ENCODE data around the gene QPRT.

The QPRT gene

GRCh38 chr16:29658705-29659104, 20.3 kb upstream of the QPRT start:
- Histone ChIP-seq H3K27me3 (ENCODE audit: low read depth, low read length) (no peaks in the 10 kb centered on the region), H3K9ac (ENCODE audit: low read length) (no peak overlapping the region), H3K4me1 (ENCODE audit: low read length) (peaks cover 31% of the 10 kb centered on the region), H4K20me1 (ENCODE audit: insufficient read depth, low read length) (no peaks in the 10 kb centered on the region), H3K36me3 (replicated peaks; ENCODE audit: low read depth, low read length) (no peaks in the 10 kb centered on the region), H3K27ac (ENCODE audit: low read length) (no peak overlapping the region), H3K79me2 (ENCODE audit: low read length) (no peaks in the 10 kb centered on the region), H3K4me2 (ENCODE audit: low read length) (no peak overlapping the region), H3K9me3 (ENCODE audit: insufficient read depth, low read length) (no peaks in the 10 kb centered on the region), H3K4me3 (ENCODE audit: low read length) (no peak overlapping the region), H2AFZ (ENCODE audit: low read depth, low read length) (no peak overlapping the region)
- TF ChIP-seq, protein P1, sequence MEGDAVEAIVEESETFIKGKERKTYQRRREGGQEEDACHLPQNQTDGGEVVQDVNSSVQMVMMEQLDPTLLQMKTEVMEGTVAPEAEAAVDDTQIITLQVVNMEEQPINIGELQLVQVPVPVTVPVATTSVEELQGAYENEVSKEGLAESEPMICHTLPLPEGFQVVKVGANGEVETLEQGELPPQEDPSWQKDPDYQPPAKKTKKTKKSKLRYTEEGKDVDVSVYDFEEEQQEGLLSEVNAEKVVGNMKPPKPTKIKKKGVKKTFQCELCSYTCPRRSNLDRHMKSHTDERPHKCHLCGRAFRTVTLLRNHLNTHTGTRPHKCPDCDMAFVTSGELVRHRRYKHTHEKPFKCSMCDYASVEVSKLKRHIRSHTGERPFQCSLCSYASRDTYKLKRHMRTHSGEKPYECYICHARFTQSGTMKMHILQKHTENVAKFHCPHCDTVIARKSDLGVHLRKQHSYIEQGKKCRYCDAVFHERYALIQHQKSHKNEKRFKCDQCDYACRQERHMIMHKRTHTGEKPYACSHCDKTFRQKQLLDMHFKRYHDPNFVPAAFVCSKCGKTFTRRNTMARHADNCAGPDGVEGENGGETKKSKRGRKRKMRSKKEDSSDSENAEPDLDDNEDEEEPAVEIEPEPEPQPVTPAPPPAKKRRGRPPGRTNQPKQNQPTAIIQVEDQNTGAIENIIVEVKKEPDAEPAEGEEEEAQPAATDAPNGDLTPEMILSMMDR (IDR thresholded peaks at IDR 0.05; ENCODE audit: low read depth, low read length) = no peak
- TF ChIP-seq EZH2phosphoT487 (IDR thresholded peaks at IDR 0.05; ENCODE audit: low read depth) = no peak

GRCh38 chr16:29662000-29662728, 16.8 kb upstream of the QPRT start:
- no peak overlapping the region for H2AFZ ChIP-seq (ENCODE audit: low read depth, low read length)
- TF ChIP-seq, protein P1 (IDR thresholded peaks at IDR 0.05; ENCODE audit: low read depth, low read length) = no peak
- TF ChIP-seq EZH2phosphoT487 (IDR thresholded peaks at IDR 0.05; ENCODE audit: low read depth) = no peak
- no peaks in the 10 kb centered on the region for H3K9me3 ChIP-seq (ENCODE audit: insufficient read depth, low read length)
- no peaks in the 10 kb centered on the region for H3K79me2 ChIP-seq (ENCODE audit: low read length)
- H3K27me3 ChIP-seq (ENCODE audit: low read depth, low read length) = no peaks in the 10 kb centered on the region
- H3K36me3 ChIP-seq (replicated peaks; ENCODE audit: low read depth, low read length) = no peaks in the 10 kb centered on the region
- peaks cover 38% of the 10 kb centered on the region for H3K4me1 ChIP-seq (ENCODE audit: low read length)
- no peak overlapping the region for H3K9ac ChIP-seq (ENCODE audit: low read length)
- H3K27ac ChIP-seq (ENCODE audit: low read length) = peak overlapping the region; percentile 15
- H3K4me2 ChIP-seq (ENCODE audit: low read length) = peak overlapping the region; percentile 47
- no peaks in the 10 kb centered on the region for H4K20me1 ChIP-seq (ENCODE audit: insufficient read depth, low read length)
- H3K4me3 ChIP-seq (ENCODE audit: low read length) = no peak overlapping the region

- no peaks in the 10 kb centered on the region for H3K27me3 ChIP-seq (ENCODE audit: low read depth, low read length)
- H4K20me1 ChIP-seq (ENCODE audit: insufficient read depth, low read length) = no peaks in the 10 kb centered on the region
- no peak overlapping the region for H3K4me3 ChIP-seq (ENCODE audit: low read length)
- H3K79me2 ChIP-seq (ENCODE audit: low read length) = no peaks in the 10 kb centered on the region
- TF ChIP-seq, protein P1 (IDR thresholded peaks at IDR 0.05; ENCODE audit: low read depth, low read length) = no peak
- TF ChIP-seq EZH2phosphoT487 (IDR thresholded peaks at IDR 0.05; ENCODE audit: low read depth) = no peak
- no peaks in the 10 kb centered on the region for H3K36me3 ChIP-seq (replicated peaks; ENCODE audit: low read depth, low read length)
- peaks cover 41% of the 10 kb centered on the region for H3K4me1 ChIP-seq (ENCODE audit: low read length)
- H3K9ac ChIP-seq (ENCODE audit: low read length) = no peak overlapping the region
- H3K9me3 ChIP-seq (ENCODE audit: insufficient read depth, low read length) = no peaks in the 10 kb centered on the region
- no peak overlapping the region for H3K4me2 ChIP-seq (ENCODE audit: low read length)
- no peak overlapping the region for H3K27ac ChIP-seq (ENCODE audit: low read length)
- H2AFZ ChIP-seq (ENCODE audit: low read depth, low read length) = no peak overlapping the region
Observed at GRCh38 chr16:29662729-29663015, 16.3 kb upstream of the QPRT start.

DNA sequence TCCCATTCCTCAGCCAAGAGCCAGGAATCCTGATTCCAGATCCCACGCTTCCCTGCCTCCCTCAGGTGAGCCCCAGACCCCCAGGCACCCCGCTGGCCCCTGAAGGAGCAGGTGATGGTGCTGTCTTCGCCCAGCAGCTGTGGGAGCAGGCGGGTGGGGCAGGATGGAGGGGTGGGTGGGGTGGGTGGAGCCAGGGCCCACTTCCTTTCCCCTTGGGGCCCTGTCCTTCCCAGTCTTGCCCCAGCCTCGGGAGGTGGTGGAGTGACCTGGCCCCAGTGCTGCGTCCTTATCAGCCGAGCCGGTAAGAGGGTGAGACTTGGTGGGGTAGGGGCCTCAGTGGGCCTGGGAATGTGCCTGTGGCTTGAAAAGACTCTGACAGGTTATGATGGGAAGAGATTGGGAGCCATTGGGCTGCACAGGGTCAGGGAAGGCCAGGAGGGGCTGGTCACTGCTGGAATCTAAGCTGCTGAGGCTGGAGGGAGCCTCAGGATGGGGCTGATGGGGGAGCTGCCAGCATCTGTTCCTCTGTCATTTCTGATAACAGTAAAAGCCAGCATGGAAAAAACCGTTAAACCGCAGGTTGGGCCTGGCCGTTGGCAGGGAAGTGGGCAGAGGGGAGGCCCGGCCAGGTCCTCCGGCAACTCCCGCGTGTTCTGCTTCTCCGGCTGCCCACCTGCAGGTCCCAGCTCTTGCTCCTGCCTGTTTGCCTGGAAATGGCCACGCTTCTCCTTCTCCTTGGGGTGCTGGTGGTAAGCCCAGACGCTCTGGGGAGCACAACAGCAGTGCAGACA, 15.8 kb upstream of the QPRT start, which contains the start of gene SPN:
TSS of gene SPN (plus strand) at position 232 of the 791 bp plus-strand sequence. CDS start at position 714, 482 bp downstream.
- no peak within 1 kb of the TSS for H3K9ac ChIP-seq (ENCODE audit: low read length)
- H3K27ac ChIP-seq (ENCODE audit: low read length) = peak within 1 kb of the TSS; percentile 15; the same call in 1 of the 2 replicates
- H3K4me3 ChIP-seq (ENCODE audit: low read length) = no peak within 1 kb of the TSS
- H3K36me3 ChIP-seq (replicated peaks; ENCODE audit: low read depth, low read length) = no peaks in the 10 kb centered on the region
- H2AFZ ChIP-seq (ENCODE audit: low read depth, low read length) = no peak within 1 kb of the TSS
- H3K9me3 ChIP-seq (ENCODE audit: insufficient read depth, low read length) = no peaks in the 10 kb centered on the region
- TF ChIP-seq, protein P1 (IDR thresholded peaks at IDR 0.05; ENCODE audit: low read depth, low read length) = no peak
- no peak for TF ChIP-seq EZH2phosphoT487 (IDR thresholded peaks at IDR 0.05; ENCODE audit: low read depth)
- H3K27me3 ChIP-seq (ENCODE audit: low read depth, low read length) = no peaks in the 10 kb centered on the region
- no peaks in the 10 kb centered on the region for H3K79me2 ChIP-seq (ENCODE audit: low read length)
- H3K4me1 ChIP-seq (ENCODE audit: low read length) = peaks cover 43% of the 10 kb centered on the region
- H4K20me1 ChIP-seq (ENCODE audit: insufficient read depth, low read length) = no peaks in the 10 kb centered on the region
- peak within 1 kb of the TSS; percentile 47 for H3K4me2 ChIP-seq (ENCODE audit: low read length)
